Limb (tissue), 2 donors: Measurements from ENCODE around the gene C1orf50.
A peak's percentile ranks its signal among the peaks of the same experiment; 100 is the strongest.

ENCODE experiments used
- DNase-seq, 2 donors: peaks; one replicate each; pipeline ENCODE4 v3.0.0-alpha.2; 2016; ENCODE audit errors: extremely low spot score in 2 of 2

Gene C1orf50

DNA sequence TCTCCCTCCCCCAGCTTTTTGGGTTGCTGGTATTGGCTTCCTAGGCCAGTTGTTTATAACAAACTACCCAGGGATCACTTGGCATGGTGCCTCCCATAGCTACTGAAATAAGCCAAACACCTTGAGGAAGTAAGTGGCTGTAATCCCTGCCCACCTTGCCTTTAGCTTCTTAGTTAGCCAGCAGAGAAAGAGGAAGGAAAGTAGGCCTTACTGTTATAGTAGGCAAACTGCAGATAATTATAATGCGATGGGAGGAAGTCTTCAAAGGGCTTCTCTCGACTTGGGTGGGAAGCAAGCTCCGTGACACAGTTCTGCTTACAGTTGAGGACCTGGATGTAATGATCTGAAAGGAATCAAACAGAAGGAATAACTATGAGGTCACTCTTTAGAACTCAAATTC, 8.4 kb upstream of the C1orf50 start:
- no peak for DNase-seq

DNA sequence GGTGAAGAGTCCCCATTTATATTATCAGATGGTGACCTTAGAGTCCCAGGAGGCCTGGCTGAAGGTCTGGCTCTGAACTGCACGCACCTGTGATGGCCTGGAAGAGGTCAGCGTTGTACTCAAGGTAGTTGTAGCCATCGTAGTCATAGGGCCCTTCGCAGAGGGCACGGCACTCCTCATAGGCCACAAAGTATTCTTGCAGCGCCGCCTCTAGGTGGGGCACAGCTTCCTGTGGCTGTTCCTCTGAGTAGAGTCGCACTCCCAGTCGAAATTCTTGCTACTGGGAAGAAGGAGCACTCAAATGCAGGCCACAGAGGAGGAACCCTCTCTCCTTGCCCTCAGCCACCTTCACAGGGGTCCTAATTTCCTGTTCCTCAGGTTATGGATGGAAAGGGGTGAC, 7.9 kb upstream of the C1orf50 start:
- no peak for DNase-seq

DNA sequence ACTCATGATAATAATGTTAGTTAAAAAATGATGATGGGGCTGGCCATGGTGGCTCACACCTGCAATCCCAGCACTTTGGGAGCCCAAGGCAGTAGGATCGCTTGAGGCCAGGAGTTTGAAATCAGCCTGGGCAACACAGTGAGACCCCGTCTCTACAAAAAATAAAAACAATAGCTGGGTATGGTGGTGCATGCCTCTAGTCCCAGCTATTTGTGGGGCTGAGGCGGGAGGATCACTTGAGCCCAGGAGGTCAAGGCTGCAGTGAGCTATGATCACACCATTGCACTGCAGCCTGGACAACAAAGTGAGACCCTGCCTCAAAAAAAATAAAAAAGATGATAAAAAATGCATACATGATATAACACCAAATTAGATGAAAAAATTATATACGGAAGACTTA, 5.5 kb upstream of the C1orf50 start:
- DNase-seq, result no peak

DNA sequence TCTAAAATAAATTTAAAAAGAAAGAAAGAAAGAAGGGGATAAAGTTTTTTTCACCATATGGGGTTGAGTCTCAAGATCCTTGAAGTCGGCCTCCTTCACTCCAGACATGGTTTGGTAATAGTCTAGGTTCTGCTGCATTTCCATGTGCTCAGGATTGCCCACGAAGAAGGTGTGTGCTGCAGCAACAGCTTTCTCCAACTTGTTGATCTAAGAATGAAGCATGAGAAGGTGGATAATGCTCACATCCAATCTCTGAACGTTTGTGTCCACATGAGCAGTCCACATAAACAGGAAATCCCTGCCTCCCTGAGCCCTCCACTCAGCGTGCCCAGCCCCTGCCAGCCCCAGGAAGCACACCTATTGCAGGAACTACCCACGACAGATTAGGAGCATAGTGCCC, 4.8 kb upstream of the C1orf50 start:
- DNase-seq, result no peak

DNA sequence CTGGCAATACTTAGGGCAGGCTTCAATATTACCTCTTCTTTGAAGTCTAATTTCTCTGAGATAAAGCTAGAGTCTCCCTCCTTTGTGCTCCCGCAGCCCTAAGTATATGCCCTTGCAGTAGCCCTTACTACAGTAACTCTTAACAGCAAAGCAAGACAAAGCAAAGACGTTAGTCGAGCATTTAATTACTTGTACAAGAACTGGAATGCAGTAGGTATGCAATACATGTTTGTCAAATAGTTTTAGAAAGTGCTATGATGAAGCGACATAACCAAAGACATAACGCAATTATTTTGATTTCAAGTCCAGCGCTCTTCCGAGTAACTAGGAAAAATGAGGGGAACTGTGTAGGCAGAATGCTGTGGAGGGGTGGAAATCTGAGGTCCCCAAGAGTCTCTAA, 1.8 kb upstream of the C1orf50 start:
- no peak for DNase-seq

DNA sequence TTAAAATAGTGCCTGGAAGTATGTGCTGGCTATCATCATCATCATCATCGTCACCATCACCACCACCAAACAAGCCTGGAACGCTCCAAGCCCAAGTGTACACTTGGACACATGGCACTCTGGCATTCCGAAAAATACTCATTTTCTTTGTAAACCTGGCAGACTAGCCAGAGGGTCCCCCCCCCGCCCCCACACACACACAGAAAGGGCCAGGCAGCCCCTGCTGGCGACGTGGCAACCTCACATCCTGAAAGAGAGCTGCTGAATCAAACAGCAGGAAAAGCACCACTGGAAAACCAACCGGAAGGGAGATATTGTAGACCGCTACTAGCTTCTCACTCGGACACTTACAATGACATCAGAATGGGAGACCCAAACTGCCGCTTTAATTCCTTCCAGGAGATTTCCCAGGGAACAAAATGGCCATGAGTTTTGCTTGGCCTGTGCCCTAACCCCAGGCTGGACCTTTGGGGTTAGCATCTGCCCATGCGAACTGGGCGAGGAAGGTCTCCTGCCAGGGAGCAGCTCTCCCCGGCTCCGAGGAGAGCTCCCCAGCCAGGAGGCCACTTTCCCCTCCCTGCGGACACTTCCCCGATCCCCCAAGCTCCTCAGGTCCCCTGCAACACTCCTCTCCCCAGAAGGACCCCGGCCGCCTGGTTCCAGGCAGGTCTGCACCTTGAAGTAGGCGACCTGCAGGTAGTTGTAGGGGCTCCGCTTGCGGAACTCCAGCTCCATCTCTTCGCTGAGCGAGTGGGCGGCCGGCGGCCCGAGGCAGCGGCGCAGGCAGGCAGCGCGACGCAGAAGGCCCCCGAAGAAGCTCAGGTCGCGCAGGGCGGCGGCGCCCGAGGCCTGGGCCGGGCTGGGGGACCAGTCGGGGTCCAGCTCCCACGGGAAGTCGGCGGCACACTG, 963 bp upstream of the C1orf50 start:
- DNase-seq, result peak; percentile 76 to 80

DNA sequence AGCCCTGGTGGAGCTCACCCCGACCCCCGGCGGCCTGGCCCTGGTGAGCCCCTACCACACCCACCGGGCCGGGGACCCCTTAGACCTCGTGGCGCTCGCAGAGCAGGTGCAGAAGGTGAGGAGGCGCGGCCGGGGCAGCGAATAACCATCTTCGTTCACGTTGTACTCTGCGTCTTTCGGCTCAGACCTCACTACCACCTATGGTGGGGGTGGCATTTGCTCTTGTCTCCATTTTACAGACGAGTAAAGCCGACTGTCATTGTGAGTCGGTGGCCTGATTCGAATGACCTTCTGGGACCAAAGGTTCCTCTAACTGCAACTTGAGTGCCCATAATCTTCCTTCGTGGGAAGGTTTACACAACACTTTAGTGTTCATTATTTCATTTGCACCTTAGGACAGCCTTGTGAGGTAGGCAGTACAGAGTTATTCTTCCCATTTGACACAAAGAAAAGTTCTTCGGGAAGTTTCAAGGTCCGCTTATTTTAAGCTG, 506 bp downstream of the C1orf50 start:
- DNase-seq, result no peak

DNA sequence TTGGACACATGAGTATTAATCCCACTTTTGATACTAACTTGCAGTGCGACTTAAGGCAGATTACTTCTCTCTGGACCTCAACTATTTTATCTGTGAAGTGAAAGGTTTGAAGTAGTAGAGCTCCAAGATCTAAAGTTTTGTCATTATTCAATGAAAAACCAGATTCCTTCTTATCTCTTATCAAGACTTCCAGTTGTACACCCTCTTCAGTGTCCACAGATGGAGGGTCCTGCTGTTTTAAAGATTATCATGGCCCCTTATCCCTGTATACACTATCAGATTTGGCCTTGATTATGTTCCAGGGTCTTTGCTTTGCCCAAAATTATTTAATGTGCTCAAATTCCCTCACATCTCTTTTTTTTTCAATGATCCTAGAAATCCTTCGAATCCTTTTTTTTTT, 1.1 kb downstream of the C1orf50 start:
- no peak for DNase-seq

DNA sequence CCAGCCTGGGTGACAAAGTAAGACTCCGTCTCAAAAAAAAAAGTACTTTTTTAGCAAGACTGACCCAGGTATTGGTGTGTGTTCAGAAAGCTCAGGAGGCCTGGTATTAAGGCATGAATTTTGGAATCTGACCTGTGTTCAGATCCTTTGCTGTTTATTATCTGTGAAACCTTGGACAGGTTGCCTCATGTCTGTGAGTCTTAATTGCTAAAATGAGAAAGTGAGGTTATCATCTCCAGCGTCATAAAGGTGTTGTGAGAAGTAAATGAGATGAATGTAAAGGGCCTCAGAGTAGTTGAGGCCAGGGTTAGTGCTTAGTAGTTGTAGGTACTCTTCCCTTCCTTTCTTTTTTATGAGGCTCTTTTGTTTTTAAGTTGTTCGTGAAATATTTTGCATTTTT, 2.8 kb downstream of the C1orf50 start:
- DNase-seq, result no peak

DNA sequence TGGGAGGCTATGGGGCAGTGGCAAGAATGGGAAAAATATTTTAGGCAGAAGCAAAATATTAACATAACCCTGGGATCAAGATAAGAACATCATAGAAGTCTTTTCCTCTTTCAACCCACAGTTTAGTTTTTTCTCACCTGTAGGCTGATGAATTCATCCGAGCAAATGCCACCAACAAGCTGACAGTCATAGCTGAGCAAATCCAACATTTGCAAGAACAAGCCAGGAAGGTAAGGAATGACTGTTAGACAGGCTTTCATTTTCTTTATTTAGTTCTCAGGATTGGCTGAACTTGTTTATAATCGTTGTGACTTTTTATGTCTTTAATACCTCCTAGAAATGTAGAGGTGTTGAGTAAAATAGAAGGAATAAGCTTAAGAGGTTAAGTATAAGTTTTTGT, 6.4 kb downstream of the C1orf50 start:
- no peak for DNase-seq

DNA sequence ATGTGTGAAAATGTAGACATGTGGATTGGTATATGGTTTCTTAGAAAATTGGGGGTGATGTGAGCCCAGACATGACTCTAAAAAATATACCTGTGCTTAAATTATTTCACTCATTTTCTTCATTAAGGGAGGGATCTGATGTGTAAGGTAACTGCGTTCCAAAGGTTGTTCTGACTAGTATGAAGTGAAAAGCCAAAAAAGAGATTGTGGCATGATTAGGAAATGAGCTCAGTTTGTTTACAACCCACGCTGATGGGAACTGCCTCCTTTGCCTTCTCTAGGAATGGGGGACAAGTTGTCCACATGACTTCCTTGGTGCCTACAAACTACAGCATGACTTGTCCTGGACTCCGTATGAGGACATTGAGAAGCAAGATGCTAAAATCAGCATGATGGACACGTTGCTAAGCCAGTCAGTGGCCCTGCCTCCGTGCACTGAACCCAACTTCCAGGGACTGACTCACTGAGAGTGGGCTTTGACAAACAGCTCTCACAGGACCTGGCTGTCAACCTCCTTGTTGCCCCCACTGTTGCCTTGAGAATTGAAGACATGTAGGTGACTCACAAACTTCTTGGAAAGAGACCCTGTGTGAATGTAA, 8.0 kb downstream of the C1orf50 start:
- DNase-seq, result no peak

DNA sequence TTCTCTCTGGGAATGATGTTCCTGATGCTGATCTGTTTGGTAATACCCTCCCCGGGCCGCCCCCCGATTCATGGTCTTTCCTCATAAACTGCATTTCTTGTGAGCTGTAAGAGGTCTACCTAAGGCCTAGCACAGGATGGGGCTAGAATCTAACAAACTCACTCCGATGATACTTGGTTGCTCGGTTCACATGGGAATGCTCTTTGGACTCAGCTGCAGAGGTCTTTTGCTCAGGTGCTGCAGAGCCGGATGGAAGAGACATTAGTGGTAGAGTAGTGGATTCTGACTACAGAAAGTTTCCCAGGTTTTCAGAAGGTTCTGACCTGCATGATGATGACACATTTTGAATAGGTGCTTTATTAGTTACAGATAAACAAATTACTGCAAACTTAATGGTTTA, 9.5 kb downstream of the C1orf50 start:
- no peak for DNase-seq

DNA sequence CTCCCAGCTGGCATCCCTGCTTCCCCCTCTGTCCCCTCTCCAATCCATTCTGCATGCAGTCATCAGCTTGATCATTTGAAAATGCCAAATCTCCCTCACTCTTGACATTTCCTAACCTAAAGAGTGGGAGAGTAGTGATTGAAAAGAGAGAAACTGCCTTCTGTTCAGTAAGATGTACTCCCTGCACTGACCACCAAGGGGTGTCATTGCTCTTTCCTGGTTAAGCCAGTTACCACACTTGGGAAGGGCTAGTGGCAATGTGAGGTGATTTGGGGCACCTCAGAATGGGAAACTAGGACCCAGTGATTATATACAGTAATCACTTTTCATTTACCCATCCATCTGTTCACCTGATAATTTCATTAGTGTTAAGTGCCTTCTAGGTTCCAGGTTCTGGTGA, 10.8 kb downstream of the C1orf50 start:
- DNase-seq, result peak; percentile 20 to 50

DNA sequence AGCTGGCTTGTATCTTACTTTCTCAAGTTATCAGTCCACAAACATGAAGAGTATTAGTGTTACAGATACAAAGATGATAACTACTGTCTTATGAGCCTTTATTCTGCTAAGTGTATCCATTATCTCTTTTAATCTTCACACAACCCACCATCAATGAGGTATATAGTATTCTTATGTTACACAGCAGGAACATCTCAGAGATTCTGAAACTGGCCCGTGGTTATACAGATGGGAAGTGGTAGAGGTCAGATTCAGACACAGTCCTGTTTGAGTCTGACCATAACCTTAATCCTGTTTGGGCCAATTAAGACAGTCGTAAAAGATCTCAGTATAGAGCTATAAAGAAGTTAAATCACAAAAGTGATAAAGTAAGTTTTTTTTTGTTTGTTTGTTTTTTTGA, 12.7 kb downstream of the C1orf50 start:
- no peak for DNase-seq

DNA sequence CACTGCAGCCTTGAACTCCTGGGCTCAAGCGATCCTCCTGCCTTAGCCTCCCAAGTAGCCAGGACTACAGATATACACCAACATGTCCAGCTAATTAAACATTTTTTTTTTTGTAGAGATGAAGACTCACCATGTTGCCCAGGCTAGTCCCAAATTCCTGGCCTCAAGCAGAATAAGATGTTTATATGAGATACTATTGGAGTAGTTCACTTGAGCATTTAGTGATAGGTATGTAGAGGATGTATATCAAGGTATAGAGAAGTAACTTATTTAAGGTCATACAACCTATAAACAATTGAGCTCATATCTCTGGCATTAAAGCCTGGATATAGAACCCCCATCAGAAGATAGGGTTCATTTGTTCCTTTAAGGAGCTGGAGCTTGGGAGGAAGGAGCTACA, 13.1 kb downstream of the C1orf50 start:
- no peak for DNase-seq

DNA sequence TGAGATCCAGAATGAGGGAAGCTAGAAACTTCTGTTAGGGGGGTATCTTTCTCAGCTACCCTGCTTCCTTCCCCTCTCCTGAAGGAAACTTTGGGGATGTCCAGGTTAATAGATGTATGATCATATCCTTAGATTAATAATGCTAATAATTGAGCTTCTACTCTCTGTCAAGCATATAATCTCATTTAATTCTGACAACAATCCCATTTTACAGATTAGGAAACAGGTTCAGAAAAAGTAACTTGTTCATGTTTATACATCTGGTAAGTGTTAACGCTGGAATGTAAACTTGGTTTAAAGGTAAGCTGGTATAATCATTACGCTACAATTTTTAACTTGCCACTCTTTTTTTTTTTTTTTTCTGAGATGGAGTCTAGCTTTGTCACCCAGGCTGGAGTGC, 16.0 kb downstream of the C1orf50 start:
- DNase-seq, result no peak

DNA sequence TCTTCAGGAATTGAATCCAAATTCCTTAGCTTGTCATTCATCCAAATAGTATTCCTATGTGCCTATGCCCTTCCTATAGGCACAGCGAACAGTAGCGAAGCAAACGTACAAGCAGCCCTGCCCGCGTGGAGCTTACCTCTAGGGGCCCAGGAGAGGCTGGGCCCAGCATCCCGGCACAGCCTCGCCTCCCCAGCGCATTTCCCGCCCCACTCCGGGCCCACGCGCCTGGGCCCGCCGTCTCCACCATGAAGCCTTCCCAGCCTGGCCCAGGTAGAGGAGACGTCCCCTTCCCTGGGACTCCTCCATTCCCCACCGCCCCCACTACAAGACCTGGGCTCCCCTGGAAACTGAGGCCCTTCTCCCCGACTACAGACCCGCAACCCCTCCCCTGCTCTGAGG, 17.5 kb downstream of the C1orf50 start:
- DNase-seq, result no peak

DNA sequence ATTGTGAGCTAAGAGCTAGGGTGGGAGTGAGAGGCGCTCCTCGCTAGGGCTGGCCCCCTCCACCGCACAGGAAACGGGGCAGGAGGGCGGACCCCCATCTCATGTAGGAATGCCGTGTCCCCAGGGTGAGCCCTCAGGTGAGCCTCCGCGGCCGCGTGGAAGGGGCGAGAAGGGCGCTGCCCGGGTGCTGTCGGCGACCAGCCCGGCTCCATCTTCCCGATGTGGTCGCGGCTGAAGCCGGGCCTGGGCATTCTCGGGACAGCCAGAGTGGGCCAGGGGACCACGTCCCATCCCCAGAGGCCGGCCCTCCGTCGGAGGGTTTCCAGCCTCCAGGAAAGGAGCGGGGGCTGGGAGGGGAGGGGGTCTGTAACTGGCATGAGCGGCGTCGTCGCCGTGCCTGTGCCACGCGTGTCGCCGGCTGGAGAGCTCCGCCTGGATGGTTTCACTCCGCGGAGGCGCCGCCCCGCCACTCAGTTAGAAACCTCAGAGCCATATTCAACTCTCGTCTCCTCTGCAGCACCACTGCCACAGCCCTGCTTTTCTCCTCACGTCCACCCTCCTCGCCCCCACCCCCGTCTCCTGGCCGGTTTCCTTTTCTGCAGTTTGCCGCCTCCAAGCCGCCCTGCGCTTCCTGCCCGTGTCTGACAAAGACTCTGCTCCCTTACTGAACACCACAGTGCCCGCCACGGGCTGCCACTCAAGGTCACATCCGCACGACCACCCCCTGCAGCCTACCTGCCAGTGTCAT, 18.1 kb downstream of the C1orf50 start, which contains the start of gene TMEM269:
TSS of gene TMEM269 (plus strand) at position 46 of the 748 bp plus-strand sequence. CDS start 4,903 bp downstream, outside the sequence.
- peak in 1 of 2 donors; percentile 55 for DNase-seq

DNA sequence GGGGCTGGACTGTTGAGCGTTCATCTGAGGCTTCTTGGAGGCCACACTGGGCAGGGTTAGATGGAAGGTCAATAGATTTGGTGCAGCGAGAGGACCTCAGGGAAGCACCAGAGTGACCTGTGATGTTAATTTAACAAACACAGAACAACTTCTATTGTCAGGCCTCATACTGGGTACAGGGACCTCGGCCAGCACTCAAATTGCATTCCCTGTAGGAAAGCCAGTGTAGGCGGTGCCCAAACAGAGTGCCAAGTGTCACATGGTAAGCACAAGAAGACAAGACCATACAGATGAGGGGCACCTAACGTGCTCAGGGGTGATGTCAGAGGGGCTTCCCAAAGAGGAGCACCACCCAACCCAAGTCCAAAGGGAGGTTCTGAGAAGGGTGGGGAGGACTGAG, 19.0 kb downstream of the C1orf50 start:
- DNase-seq, result no peak

DNA sequence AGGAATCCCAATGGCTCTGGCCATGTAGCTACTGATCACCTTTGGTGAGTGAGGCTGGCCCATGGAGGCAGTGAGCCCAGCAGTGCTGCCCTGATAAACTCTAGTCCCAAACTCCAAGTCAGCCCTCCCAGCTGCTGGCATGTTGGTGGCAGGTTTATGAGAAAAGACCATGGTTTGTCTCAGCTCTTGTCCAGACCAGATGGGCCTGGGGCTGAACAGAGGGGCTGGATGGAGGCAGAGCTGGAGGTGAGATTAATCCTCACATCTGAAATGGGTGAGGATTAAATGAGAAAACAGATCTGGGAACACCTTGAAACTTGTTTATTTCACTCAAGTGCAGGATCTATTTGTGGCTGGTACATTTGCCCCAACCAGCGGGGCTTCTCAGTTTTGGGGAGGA, 21.0 kb downstream of the C1orf50 start:
- DNase-seq, result no peak

DNA sequence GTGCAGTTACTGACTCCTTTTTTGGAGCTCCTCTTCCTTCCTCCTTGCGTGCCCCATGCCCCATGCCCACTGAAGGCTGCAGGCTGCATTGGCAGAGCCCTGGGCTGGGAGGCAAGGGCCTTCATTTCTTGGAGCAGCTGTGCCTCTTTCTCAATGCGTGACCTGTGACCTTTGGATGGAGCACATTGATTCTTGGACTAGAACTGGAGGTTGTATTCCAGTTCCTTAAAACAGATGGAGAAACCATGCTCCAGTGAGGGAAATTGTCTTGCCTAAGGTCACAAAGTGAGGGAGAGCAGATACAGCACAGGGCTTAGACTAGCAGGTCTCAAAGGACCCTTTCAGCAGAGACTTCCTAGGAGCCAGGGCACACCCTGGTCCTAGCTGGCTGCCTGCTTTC, 26.8 kb downstream of the C1orf50 start:
- no peak for DNase-seq

DNA sequence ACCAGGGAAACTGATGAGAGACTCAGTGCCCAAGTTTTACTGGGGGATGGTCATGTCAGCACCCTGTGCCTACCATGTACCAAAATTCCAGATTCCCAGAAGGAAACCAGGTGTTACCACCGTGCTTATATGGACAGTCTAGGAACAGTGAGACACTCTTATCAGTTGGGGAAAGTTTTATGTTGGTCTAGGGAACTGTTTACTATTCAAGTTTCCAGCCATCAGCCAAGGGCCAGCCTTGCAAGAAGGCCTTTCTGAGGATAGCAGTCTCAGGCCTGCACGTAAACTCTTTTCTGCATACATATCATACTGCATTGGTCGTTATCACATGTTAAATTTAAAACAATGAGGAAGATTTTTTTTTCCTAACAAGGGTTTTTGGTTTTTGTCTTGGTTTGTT, 30.4 kb downstream of the C1orf50 start:
- no peak for DNase-seq
